GM19452 (cell line): ENCODE results near the gene MAP10.

ENCODE experiments used
- ATAC-seq: cut with Tn5 transposase; IDR thresholded peaks from one replicate; pipeline ENCODE4 v1.9.1; 2021; ENCODE audit not compliant: unreplicated experiment

The MAP10 gene

GRCh38 chr1:232795497-232796053 lies 9.6 kb upstream of the MAP10 start:
- ATAC-seq, result no peak

- no peak for ATAC-seq
Observed at GRCh38 chr1:232797856-232798510, 7.2 kb upstream of the MAP10 start.

- ATAC-seq, result no peak
Observed at GRCh38 chr1:232798920-232799319, 6.3 kb upstream of the MAP10 start.

- ATAC-seq, result no peak
Observed at GRCh38 chr1:232806186-232806510, 932 bp downstream of the MAP10 start.

GRCh38 chr1:232810856-232811255 lies 5.6 kb downstream of the MAP10 start:
- ATAC-seq, result no peak

GRCh38 chr1:232812560-232812959 lies 7.3 kb downstream of the MAP10 start:
- no peak for ATAC-seq

GRCh38 chr1:232813097-232813496 lies 7.9 kb downstream of the MAP10 start:
- no peak for ATAC-seq

- no peak for ATAC-seq
Observed at GRCh38 chr1:232813760-232814159, 8.5 kb downstream of the MAP10 start.

- no peak for ATAC-seq
Observed at GRCh38 chr1:232816324-232816723, 11.1 kb downstream of the MAP10 start.

- no peak for ATAC-seq
Observed at GRCh38 chr1:232818040-232818439, 12.8 kb downstream of the MAP10 start.

GRCh38 chr1:232820431-232820830 lies 15.2 kb downstream of the MAP10 start:
- ATAC-seq, result no peak

- ATAC-seq, result no peak
Observed at GRCh38 chr1:232822530-232822929, 17.3 kb downstream of the MAP10 start.

- ATAC-seq, result no peak
Observed at GRCh38 chr1:232826318-232826717, 21.1 kb downstream of the MAP10 start.

- ATAC-seq, result no peak
Observed at GRCh38 chr1:232830661-232831060, 25.4 kb downstream of the MAP10 start.

- no peak for ATAC-seq
Observed at GRCh38 chr1:232831895-232832294, 26.7 kb downstream of the MAP10 start.

- no peak for ATAC-seq
Observed at GRCh38 chr1:232834066-232834465, 28.9 kb downstream of the MAP10 start.

- no peak for ATAC-seq
Observed at GRCh38 chr1:232835166-232835565, 29.9 kb downstream of the MAP10 start.

GRCh38 chr1:232837087-232837486 lies 31.9 kb downstream of the MAP10 start:
- no peak for ATAC-seq

- ATAC-seq, result no peak
Observed at GRCh38 chr1:232841823-232842565, 36.8 kb downstream of the MAP10 start.

- ATAC-seq, result no peak
Observed at GRCh38 chr1:232844791-232845190, 39.6 kb downstream of the MAP10 start.

- ATAC-seq, result no peak
Observed at GRCh38 chr1:232845406-232845955, 40.3 kb downstream of the MAP10 start.

- ATAC-seq, result no peak
Observed at GRCh38 chr1:232851532-232851931, 46.3 kb downstream of the MAP10 start.
